ENCODE results near the gene CYTH1. TPM values are rescaled to one million over a fixed set of nuclear protein-coding genes. Genes with fewer than 3 reads are reported as not detected.

The CYTH1 gene
- polyA plus RNA-seq, 2 of the 4 experiments (the other 2 are of a cell fraction): 38.5 to 46.2 TPM

DNA sequence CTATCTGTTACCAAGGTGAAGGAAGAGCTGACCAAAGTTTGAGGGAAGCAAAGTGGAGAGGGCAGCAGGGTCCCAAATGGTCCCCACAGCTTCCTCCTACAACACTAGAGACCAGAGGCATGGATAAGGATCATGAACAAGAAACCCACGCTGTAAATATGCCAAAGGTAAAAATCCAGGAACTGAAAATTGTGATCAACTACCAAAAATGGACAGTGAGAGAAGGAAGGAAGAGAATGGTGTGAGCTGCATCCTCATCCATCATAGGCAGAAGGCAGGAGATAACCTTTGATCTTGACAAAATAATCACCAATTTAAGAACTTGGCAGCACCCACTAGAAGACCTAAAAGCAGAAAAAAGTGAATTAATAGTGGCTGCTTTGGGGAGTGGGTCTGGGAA is 66.2 kb downstream of the CYTH1 start:
- H3K4me3 ChIP-seq: no peak overlapping the region
- ChIA-PET POLR2A (interaction anchor here (3.0 kb wide), 1 partner anchor 21 kb away, joined by 19 read pairs; no protein-coding TSS in a partner anchor), CTCF (interaction anchor here (0.7 to 16.2 kb wide), 10 partner anchors 7 to 219 kb away, joined by 3 to 488 read pairs (median 8); no protein-coding TSS in a partner anchor)
- 83% methylated on average over 1 of the region's 1 CpG for WGBS (ENCODE audit: missing lambda C conversion rate)
- DNase-seq (ENCODE audit: low read depth in 1 of 2, low spot score in 1 of 2) (no peak), ATAC-seq (no peak), FAIRE-seq (no peak)
- no peak for TF ChIP-seq MAZ (IDR thresholded peaks at IDR 0.05; ENCODE audit: borderline replicate concordance, low read depth, low read length)
- TF ChIP-seq BHLHE40 (IDR thresholded peaks at IDR 0.05; ENCODE audit: low read depth, low read length): no peak
- TF ChIP-seq ELK1 (IDR thresholded peaks at IDR 0.05; ENCODE audit: low read depth, low read length): no peak
- TF ChIP-seq EP300 (IDR thresholded peaks at IDR 0.05): no peak
- no peak for TF ChIP-seq CBX8 (IDR thresholded peaks at IDR 0.05)
- TF ChIP-seq SREBF2 (IDR thresholded peaks at IDR 0.05): no peak
- no peak for TF ChIP-seq NR3C1 (IDR thresholded peaks at IDR 0.05)
- TF ChIP-seq RNF2 (IDR thresholded peaks at IDR 0.05; ENCODE audit: borderline replicate concordance, low read depth): no peak
- TF ChIP-seq HES2 (IDR thresholded peaks at IDR 0.05): no peak
- TF ChIP-seq CHD4 (IDR thresholded peaks at IDR 0.05; ENCODE audit: borderline replicate concordance): no peak
- TF ChIP-seq, protein P1, sequence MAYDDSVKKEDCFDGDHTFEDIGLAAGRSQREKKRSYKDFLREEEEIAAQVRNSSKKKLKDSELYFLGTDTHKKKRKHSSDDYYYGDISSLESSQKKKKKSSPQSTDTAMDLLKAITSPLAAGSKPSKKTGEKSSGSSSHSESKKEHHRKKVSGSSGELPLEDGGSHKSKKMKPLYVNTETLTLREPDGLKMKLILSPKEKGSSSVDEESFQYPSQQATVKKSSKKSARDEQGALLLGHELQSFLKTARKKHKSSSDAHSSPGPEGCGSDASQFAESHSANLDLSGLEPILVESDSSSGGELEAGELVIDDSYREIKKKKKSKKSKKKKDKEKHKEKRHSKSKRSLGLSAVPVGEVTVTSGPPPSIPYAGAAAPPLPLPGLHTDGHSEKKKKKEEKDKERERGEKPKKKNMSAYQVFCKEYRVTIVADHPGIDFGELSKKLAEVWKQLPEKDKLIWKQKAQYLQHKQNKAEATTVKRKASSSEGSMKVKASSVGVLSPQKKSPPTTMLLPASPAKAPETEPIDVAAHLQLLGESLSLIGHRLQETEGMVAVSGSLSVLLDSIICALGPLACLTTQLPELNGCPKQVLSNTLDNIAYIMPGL (CRISPR knock-in tag; IDR thresholded peaks at IDR 0.05; ENCODE audit: borderline replicate concordance): no peak
- no peak for TF ChIP-seq HEYL (CRISPR knock-in tag; IDR thresholded peaks at IDR 0.05)
- no peak for TF ChIP-seq GATA3 (IDR thresholded peaks at IDR 0.05; ENCODE audit: borderline replicate concordance)
- TF ChIP-seq FOXS1 (CRISPR knock-in tag; IDR thresholded peaks at IDR 0.05): no peak
- no peak for TF ChIP-seq HOXB13 (CRISPR knock-in tag; IDR thresholded peaks at IDR 0.05; ENCODE audit: low read depth)
- TF ChIP-seq MYC (IDR thresholded peaks at IDR 0.05; ENCODE audit: borderline replicate concordance, low read length): no peak
- no peak for TF ChIP-seq ATOH8 (CRISPR knock-in tag; IDR thresholded peaks at IDR 0.05; ENCODE audit: low read depth)
- TF ChIP-seq RCOR1 (IDR thresholded peaks at IDR 0.05; ENCODE audit: low read depth, low read length): no peak
- TF ChIP-seq RAD21 (conservative IDR thresholded peaks at IDR 0.05 in 1 of 2, IDR thresholded peaks at IDR 0.05 in 1 of 2): no peak
- no peak for TF ChIP-seq MAFK (IDR thresholded peaks at IDR 0.05; ENCODE audit: partially characterized antibody)
- H3K27ac ChIP-seq: peak overlapping the region; percentile 77 to 88; a peak in 4 of 6 replicates
- H3K4me1 ChIP-seq: peaks cover 49% of the 10 kb centered on the region
- H3K4me2 ChIP-seq: peak overlapping the region; percentile 92
- H3K9me3 ChIP-seq: no peaks in the 10 kb centered on the region

- H3K4me1 ChIP-seq: peaks cover 49% of the 10 kb centered on the region
- peak overlapping the region in 1 of 2 experiments; percentile 88; a peak in 3 of 6 replicates for H3K27ac ChIP-seq
- CTCF ChIA-PET: interaction anchor here (0.7 to 16.2 kb wide), 9 partner anchors 6 to 219 kb away, joined by 3 to 488 read pairs (median 6); no protein-coding TSS in a partner anchor
Observed at GRCh38 chr17:78715000-78715771, 66.9 kb downstream of the CYTH1 start.

More at GRCh38 chr17:78715000-78715771, 66.9 kb downstream of the CYTH1 start:
- DNase-seq (ENCODE audit: low read depth in 1 of 2, low spot score in 1 of 2) (no peak), FAIRE-seq (no peak), ATAC-seq (no peak)
- 90% methylated on average over 14 of the region's 14 CpGs for WGBS (ENCODE audit: missing lambda C conversion rate)
- Histone ChIP-seq H3K4me3 (no peak overlapping the region), H3K9me3 (no peaks in the 10 kb centered on the region), H3K4me2 (peak overlapping the region; percentile 92)
- POLR2A ChIA-PET: interaction anchor here (3.0 kb wide), 1 partner anchor 22 kb away, joined by 19 read pairs; no protein-coding TSS in a partner anchor
- TF ChIP-seq ZFP36 (IDR thresholded peaks at IDR 0.05; ENCODE audit: borderline replicate concordance, partially characterized antibody) (no peak), MAFK (IDR thresholded peaks at IDR 0.05; ENCODE audit: partially characterized antibody) (no peak), MAZ (IDR thresholded peaks at IDR 0.05; ENCODE audit: borderline replicate concordance, low read depth, low read length) (no peak), POLR2A (IDR thresholded peaks at IDR 0.05; ENCODE audit: low read length) (no peak), KDM5A (IDR thresholded peaks at IDR 0.05) (no peak)
- TF ChIP-seq, protein P1 (CRISPR knock-in tag; IDR thresholded peaks at IDR 0.05; ENCODE audit: borderline replicate concordance): no peak
